Measurements from ENCODE around the gene TSR3.

- no peak for TF ChIP-seq CEBPB (IDR thresholded peaks at IDR 0.05)
- no peak for TF ChIP-seq EGR1 (IDR thresholded peaks at IDR 0.05)
- no peak for TF ChIP-seq YY1 (IDR thresholded peaks at IDR 0.05; ENCODE audit: low read depth)
- TF ChIP-seq NFIC (IDR thresholded peaks at IDR 0.05), result no peak
- no peak for TF ChIP-seq ZBTB7A (IDR thresholded peaks at IDR 0.05; ENCODE audit: low read depth)
Measured at GRCh38 chr16:1319041-1319440, 32.6 kb downstream of the TSR3 start.

Measured in Ishikawa (cell line).